B cell (primary cell): Measurements from ENCODE around the gene TWIST2. TPM values are rescaled to one million over a fixed set of nuclear protein-coding genes. Genes with fewer than 3 reads are reported as not detected.

Experiments used
- ATAC-seq: fragments of 200-7000 bp; cut with Tn5 transposase; one replicate; pipeline ENCODE4 v1.10.0; 2021; ENCODE audit warnings: low read depth, mild to moderate bottlenecking, moderate number of reproducible peaks, moderate library complexity
- CTCF ChIA-PET: fragments of 350-600 bp; sonication (Branson Sonifier 250); formaldehyde crosslinking; loops from one replicate; lab custom pipeline; 2021; ENCODE audit warnings: antibody characterized with exemption, inconsistent platforms; lab: Charles Lee
- POLR2A ChIA-PET: fragments of 350-600 bp; sonication (Branson Sonifier 250); formaldehyde crosslinking; loops from one replicate; lab custom pipeline; 2021; ENCODE audit warnings: antibody characterized with exemption; lab: Charles Lee
- DNase-seq: peaks from one replicate; pipeline ENCODE4 v3.0.0; 2013
- H2AFZ ChIP-seq: 2 replicates; pipeline ENCODE4 v1.6.1; 2012; ENCODE audit warnings: mild to moderate bottlenecking, low read depth, low read length; ENCODE audit not compliant: insufficient read depth, poor library complexity, severe bottlenecking
- H3K27ac ChIP-seq, 2 donors: 1 replicate in 1 of 2; 2 replicates in 1 of 2; pipeline ENCODE4 v1.5.1; 2012 to 2013; ENCODE audit warnings: low read length in 2 of 2, mild to moderate bottlenecking in 2 of 2, moderate library complexity in 1 of 2
- H3K27me3 ChIP-seq, 4 experiments: fragments of 200-600 bp in 1 of 4; sonication (generic) in 1 of 4; replicated peaks in 1 of 4; 1 replicate in 2 of 4; 2 replicates in 2 of 4; pipeline versions ENCODE4 v1.6.1 to v1.7.0; 2013 to 2016; ENCODE audit warnings: low read length in 3 of 4, mild to moderate bottlenecking in 2 of 4, mixed read lengths in 1 of 4, moderate library complexity in 1 of 4; ENCODE audit not compliant: insufficient read depth in 4 of 4, control insufficient read depth in 3 of 4; ENCODE audit errors: control extremely low read depth in 1 of 4
- H3K36me3 ChIP-seq, 2 experiments: replicated peaks in 1 of 2; 1 replicate in 1 of 2; 2 replicates in 1 of 2; pipeline versions ENCODE4 v1.6.1 to v1.7.1; 2013; ENCODE audit warnings: low read length in 1 of 2; ENCODE audit not compliant: insufficient read depth in 2 of 2, control insufficient read depth in 1 of 2; ENCODE audit errors: control extremely low read depth in 1 of 2, extremely low read depth in 1 of 2
- H3K4me1 ChIP-seq, 2 donors: fragments of 200-600 bp in 1 of 2; sonication (generic) in 1 of 2; 1 replicate in 1 of 2; 2 replicates in 1 of 2; pipeline versions ENCODE4 v1.5.1 to v1.6.1; 2013 to 2017; ENCODE audit warnings: low read length in 2 of 2; ENCODE audit not compliant: control insufficient read depth in 2 of 2, insufficient read depth in 2 of 2
- H3K4me2 ChIP-seq: replicated peaks from 2 replicates; pipeline ENCODE3; 2012; ENCODE audit warnings: mild to moderate bottlenecking, low read depth, low read length; ENCODE audit not compliant: poor library complexity, severe bottlenecking
- H3K4me3 ChIP-seq, 5 experiments: fragments of 200-600 bp in 1 of 5; sonication (generic) in 1 of 5; 1 replicate in 3 of 5; 2 replicates in 2 of 5; pipeline versions ENCODE4 v1.5.1 to v1.7.0; 2011 to 2016; ENCODE audit warnings: low read length in 4 of 5, mild to moderate bottlenecking in 4 of 5, low read depth in 2 of 5, control low read depth in 1 of 5, moderate library complexity in 1 of 5; ENCODE audit not compliant: insufficient read depth in 1 of 5; ENCODE audit errors: control extremely low read depth in 1 of 5, extremely low read depth in 1 of 5
- H3K79me2 ChIP-seq: fragments of 200-600 bp; sonication (generic); one replicate; pipeline ENCODE4 v1.6.0; 2016; ENCODE audit warnings: low read length; ENCODE audit not compliant: control insufficient read depth, insufficient read depth
- H3K9ac ChIP-seq: fragments of 200-600 bp; sonication (generic); 2 replicates; pipeline ENCODE4 v1.6.1; 2017; ENCODE audit warnings: mild to moderate bottlenecking, low read length, moderate library complexity
- H3K9me3 ChIP-seq, 3 donors: one replicate each; pipeline versions ENCODE4 v1.6.1 to v1.7.1; 2013; ENCODE audit warnings: low read length in 2 of 3; ENCODE audit not compliant: control insufficient read depth in 2 of 3, insufficient read depth in 1 of 3; ENCODE audit errors: control extremely low read depth in 1 of 3
- H4K20me1 ChIP-seq: 2 replicates; pipeline ENCODE4 v1.6.0; 2012; ENCODE audit warnings: mild to moderate bottlenecking, low read length; ENCODE audit not compliant: insufficient read depth, control insufficient read depth, poor library complexity, severe bottlenecking
- H3K27ac Mint-ChIP-seq: one replicate; pipeline ENCODE4 v1.8.0; 2021; ENCODE audit warnings: mixed read lengths
- H3K27me3 Mint-ChIP-seq: one replicate; pipeline ENCODE4 v1.8.0; 2021; ENCODE audit warnings: mixed read lengths
- H3K4me1 Mint-ChIP-seq: one replicate; pipeline ENCODE4 v1.8.0; 2021; ENCODE audit warnings: mixed read lengths
- H3K4me3 Mint-ChIP-seq: one replicate; pipeline ENCODE4 v1.8.0; 2021; ENCODE audit warnings: mixed read lengths
- H3K9me3 Mint-ChIP-seq: one replicate; pipeline ENCODE4 v1.8.0; 2022; ENCODE audit warnings: mixed read lengths; ENCODE audit not compliant: insufficient read depth
- CTCF ChIP-seq: fragments of 200-600 bp; IDR thresholded peaks from one replicate; pipeline ENCODE4 v1.8.0; 2022; ENCODE audit warnings: antibody characterized with exemption, mild to moderate bottlenecking
- EZH2 ChIP-seq: IDR thresholded peaks from 2 replicates; pipeline ENCODE4 v1.6.1; 2012; ENCODE audit warnings: borderline replicate concordance, low read depth, mild to moderate bottlenecking, moderate library complexity, low read length; ENCODE audit not compliant: insufficient read depth, poor library complexity, severe bottlenecking
- WGBS: methylation state at CpG from one replicate; pipeline ENCODE4 v1.1.5; 2013; ENCODE audit warnings: missing lambda C conversion rate; ENCODE audit not compliant: insufficient coverage; 5-methylcytosine and 5-hydroxymethylcytosine counted together
- intact Hi-C: fragments of 100-400 bp; cut with micrococcal nuclease; formaldehyde crosslinking; loops from one replicate; pipeline ENCODE4 v1.10.0; 2022
- polyA plus RNA-seq: library from polyadenylated mRNA; depleted of rRNA; stranded (reverse); fragments of >200 nt; gene quantifications from 2 replicates; pipeline ENCODE4 v1.2.3, GENCODE V29; 2012
- total RNA-seq, 2 donors: library from RNA; stranded (reverse); fragments of 120-200 nt in 1 of 2; gene quantifications; 1 replicate in 1 of 2; 2 replicates in 1 of 2; pipeline versions ENCODE4 v1.2.3 to v1.2.4, GENCODE V29; 2013 to 2022

Gene TWIST2
- total and polyA plus RNA-seq, 2 donors (not counting 1 experiment from before 2014, with no cell fraction given): 0.07 TPM; not detected in 1

GRCh38 chr2:238865744-238866355 lies 18.0 kb downstream of the TWIST2 start:
- 97% methylated on average over 14 of the region's 15 CpGs for WGBS
- no peaks in the 10 kb centered on the region for H3K4me1 ChIP-seq
- H3K9ac ChIP-seq: no peak overlapping the region
- no peak overlapping the region for H2AFZ ChIP-seq
- peaks cover 0 to 12% (median 0%) of the 10 kb centered on the region in 3 donors for H3K9me3 ChIP-seq
- intact Hi-C loops: no loop called here
- POLR2A ChIA-PET: no interaction called here
- H3K4me2 ChIP-seq: no peak overlapping the region
- Mint-ChIP-seq H3K27ac (no peak overlapping the region), H3K9me3 (no peaks in the 10 kb centered on the region), H3K4me1 (no peaks in the 10 kb centered on the region), H3K4me3 (no peak overlapping the region), H3K27me3 (peaks cover 5% of the 10 kb centered on the region)
- no peak overlapping the region for H3K4me3 ChIP-seq
- TF ChIP-seq CTCF: no peak
- TF ChIP-seq EZH2: no peak
- H4K20me1 ChIP-seq: no peaks in the 10 kb centered on the region
- no peak overlapping the region for H3K27ac ChIP-seq
- CTCF ChIA-PET: no interaction called here
- no peaks in the 10 kb centered on the region for H3K27me3 ChIP-seq
- DNase-seq (no peak), ATAC-seq (no peak)
- no peaks in the 10 kb centered on the region for H3K36me3 ChIP-seq
- H3K79me2 ChIP-seq: no peaks in the 10 kb centered on the region

DNA sequence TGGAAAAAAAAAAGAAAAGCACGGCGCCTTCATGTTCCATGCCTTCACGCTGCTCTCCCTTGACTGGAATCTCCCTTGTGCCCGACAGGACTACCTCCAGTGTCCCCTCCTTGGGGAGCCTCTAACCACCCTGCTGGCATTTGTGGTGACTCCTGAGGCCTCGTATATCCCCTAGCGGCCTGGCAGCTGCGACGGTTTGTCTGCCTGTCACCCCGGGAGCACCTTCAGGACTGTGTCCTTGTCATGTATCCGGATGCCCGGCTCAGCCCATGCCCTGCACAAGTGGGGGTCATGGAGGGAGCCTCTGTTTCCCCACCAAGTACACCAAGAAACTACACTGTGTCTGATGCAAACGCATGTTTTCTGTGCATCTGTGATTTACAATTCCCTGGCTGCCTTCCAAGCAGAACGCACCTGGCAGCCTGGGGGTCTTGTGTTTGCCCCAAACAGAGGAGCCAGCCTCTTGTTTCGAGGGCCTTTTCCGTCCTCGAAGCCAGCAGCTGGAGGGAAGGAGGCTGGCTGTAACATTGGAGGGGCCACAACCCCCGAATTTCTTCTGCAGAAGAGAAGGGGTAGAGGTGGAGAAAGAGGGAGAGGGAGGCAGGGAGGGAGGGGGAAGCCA lies 18.9 kb downstream of the TWIST2 start:
- Histone ChIP-seq H3K4me3 (no peak overlapping the region), H2AFZ (no peak overlapping the region), H3K79me2 (no peaks in the 10 kb centered on the region), H4K20me1 (no peaks in the 10 kb centered on the region), H3K9ac (no peak overlapping the region), H3K4me2 (no peak overlapping the region), H3K27ac (no peak overlapping the region), H3K9me3 (peaks cover 0 to 12% (median 0%) of the 10 kb centered on the region in 3 donors), H3K27me3 (no peaks in the 10 kb centered on the region), H3K36me3 (no peaks in the 10 kb centered on the region), H3K4me1 (no peaks in the 10 kb centered on the region)
- peaks cover 1% of the 10 kb centered on the region for H3K27me3 Mint-ChIP-seq
- ChIA-PET POLR2A (no interaction called here), CTCF (no interaction called here)
- no peak for ATAC-seq
- H3K9me3 Mint-ChIP-seq: no peaks in the 10 kb centered on the region
- no peak for TF ChIP-seq EZH2
- no peak for TF ChIP-seq CTCF
- H3K4me3 Mint-ChIP-seq: no peak overlapping the region
- DNase-seq: no peak
- no peak overlapping the region for H3K27ac Mint-ChIP-seq
- 74% methylated on average over 15 of the region's 17 CpGs for WGBS
- H3K4me1 Mint-ChIP-seq: no peaks in the 10 kb centered on the region
- intact Hi-C loops: no loop called here
